ENCODE data around the gene HACD4.
"Not testable (repeated sequence)": the region's sequence is repeated elsewhere in the genome, so short reads cannot be mapped to it uniquely, and the experiment has no call there.

HACD4 gene

DNA sequence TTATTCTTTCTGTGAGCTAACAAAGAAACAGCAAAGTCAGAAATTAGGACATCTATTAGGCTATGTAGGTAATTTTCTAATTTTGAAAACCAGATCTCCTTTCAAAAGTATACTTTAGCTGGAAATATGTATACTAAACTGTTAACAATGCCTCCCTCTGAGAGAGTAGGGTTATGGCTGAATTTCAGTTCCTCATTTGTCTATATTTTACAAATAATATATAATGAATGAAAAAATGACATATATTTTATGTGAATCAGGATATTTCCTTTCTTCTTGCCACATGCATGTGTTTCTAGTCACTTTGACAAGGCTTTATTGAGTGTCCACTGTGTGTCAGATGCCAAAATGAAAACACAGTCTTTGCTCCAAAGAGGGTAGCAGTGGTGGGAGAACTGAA lies 15.4 kb downstream of the HACD4 start:
- no peak for DNase-seq

DNA sequence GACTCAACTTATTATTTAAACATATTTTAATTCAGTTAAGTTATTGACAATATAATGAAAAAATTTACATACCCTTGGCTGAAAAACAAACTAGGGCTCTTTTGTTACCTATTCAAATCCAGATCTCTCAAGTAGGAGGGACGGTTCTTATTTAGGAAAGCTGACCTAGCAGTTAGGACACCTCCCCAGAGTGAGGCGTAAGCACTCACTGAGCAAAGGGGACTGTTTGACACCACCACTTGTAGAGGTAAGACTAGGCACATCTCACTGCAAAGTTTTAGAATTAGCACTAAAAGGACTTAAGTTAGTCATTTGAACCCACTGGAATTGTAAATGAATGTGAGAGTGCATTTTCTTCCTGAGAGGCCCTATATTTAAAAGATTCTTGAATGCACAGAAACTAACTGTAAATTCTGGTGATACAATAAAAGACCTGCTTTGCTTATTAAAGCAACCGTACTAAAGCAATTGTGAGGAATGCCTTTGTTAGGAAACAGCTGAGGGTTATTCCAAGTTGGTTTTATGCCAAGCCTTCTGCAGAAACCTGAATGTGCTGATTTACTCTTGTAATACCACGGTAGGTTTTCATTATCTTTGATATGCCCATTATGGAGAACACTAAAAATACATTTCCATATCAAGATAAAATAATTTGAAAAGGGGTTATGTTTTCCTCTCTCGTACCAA lies 16.2 kb downstream of the HACD4 start:
- no peak for DNase-seq

DNA sequence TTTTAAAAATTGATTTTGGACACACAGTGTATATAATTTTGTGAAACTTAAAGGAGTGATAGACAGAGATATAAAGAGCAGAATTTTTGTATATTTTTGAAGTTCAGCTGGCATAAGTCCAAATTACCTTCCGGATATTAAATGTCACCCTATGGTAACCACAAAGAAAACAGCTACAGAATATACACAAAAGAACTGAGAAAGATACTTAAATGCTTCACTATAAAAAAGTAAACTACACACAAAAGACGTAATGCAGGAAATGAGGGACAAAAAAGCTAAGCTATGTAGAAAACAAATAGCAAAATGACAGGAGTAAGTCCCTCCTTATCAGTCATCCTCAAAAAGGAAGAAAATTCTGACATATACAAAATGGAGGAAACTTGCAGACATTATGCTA lies 29.4 kb downstream of the HACD4 start:
- no peak for DNase-seq

DNA sequence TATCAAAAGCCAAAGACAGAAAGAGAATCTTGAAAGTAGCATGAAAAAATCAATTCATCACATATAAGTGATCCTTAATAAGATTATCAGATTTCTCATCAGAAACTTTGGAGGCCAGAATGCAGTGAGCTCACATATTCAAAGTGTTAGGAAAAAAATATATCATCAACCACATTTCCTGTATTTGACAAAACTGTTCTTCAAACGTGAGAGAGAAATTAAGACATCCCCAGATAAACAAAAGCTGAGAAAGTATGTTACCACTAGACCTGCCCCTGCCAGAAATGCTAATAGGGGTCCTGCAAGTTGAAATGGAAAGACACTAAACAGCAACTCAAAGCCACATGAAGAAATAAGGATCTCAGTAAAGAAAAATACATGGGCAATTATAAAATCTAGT lies 29.9 kb downstream of the HACD4 start:
- no peak for DNase-seq

DNA sequence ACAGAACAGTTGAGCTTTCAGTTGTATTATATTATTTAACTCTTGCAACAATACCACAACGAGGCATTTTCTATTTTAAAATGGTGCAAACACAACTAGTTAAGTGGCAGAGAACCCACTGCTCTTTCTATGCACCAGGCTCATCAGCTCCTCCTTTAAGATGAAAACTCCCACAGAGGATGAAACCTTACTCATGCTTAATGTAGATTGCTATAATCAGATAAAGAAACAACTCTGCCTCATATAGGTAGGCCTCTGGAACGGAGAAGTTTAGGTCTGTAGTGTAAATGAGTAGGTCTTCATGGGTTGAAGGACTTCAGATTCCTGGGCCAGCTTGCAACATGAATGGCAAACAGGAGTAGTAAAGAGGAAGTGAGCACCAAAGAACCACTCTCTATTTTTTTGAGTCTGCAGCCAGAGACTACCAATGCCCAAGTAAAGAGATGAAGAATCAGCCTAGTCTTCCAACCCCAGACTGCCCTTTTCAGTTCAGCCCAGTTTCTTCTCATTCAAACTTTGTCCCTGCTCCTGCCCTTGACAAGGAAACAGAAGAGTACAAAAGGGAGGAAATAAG lies 33.9 kb downstream of the HACD4 start:
- no peak for DNase-seq

DNA sequence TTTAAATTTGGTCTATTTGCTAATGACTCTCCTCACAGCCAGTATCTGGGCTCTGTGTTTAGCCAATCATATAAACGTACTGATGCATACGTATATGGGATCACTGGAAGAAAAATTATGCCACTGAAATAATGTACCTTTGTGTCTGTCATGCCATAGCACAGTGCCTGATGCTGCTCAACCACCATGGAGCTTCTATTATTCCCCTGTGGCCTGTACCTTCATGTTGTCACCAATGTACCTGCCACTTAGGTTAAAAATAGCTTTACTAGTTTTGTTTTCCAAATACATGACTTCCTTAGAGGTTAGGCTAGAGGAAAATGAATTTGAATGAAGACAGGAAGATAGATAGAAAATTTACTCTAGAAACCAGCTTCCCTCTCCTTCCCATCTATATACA lies 34.6 kb downstream of the HACD4 start:
- DNase-seq = no peak

DNA sequence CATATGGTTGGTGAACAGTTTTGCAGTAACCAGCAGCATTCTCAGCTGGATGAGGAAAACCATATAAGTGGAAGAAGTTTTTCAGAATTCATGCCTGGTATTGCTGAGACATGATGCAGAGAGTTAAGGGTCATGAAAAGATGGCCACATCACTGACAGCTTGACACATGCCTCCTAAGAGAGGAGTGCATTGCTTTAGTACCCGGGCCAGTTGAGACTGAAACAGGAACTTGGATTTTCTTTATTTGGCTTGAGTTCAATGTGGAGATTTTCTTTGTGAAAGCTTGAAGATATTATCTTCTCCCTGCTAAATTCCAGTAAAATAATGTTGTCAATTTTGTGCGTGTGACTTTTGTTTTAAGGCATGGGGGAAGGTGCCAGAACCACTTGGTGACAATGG lies 35.8 kb downstream of the HACD4 start:
- DNase-seq = no peak

DNA sequence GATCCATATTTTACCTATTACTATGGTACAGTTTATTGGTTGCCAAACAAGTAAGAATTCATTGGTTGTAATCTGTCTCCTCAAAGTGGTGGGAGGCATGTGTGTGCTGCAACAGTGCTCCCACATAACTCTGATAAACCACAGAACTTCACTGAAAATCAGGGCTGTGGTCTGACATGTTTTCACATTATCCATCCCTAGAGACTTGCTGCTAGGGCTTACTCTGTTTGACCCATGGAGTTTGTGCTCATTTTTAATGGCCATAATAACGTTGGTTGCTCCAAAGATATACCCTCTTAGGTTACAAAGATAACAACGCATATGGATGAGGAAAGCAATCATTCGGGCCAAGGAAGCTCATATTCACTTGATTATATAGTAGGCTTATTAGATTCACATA lies 37.0 kb downstream of the HACD4 start:
- no peak for DNase-seq

DNA sequence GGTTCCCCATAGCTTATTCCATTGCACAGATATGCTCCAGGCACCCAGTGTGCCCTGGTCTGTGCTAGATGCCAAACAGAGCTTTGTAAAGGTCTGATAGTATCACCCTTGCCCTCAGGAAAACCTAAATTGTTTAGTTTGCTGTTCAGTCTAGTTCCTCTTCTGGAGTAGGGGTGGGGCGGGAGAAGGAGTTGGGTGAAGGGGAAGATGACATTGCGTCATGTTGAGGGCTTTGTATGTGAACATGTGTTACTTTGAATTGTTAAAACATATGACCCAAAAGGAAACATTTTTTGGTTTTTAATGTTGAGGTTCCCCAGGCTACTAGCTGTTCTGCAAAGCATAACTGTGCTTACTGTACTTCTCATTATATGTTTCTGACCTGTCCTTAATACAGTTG lies 40.6 kb downstream of the HACD4 start:
- DNase-seq = peak; percentile 17

DNA sequence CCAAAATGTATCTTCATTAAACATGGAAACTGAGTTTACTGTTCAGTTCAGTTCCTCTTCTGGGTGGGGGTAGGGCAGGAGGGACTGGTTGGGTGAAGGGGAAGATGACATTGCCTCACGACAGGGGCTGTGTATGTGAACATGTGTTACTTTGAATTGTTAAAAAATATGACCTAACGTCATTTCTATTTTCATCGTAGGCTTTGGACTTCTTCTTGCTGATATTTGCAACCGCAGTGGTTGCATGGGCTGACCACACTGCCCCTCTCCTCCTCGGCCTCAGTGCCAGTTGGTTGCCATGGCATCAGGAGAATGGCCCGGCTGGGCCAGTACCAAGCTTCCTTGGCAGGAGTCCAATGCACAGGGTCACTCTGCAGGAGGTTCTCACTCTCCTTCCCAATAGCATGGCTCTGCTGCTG lies 41.5 kb downstream of the HACD4 start:
- no peak for DNase-seq

DNA sequence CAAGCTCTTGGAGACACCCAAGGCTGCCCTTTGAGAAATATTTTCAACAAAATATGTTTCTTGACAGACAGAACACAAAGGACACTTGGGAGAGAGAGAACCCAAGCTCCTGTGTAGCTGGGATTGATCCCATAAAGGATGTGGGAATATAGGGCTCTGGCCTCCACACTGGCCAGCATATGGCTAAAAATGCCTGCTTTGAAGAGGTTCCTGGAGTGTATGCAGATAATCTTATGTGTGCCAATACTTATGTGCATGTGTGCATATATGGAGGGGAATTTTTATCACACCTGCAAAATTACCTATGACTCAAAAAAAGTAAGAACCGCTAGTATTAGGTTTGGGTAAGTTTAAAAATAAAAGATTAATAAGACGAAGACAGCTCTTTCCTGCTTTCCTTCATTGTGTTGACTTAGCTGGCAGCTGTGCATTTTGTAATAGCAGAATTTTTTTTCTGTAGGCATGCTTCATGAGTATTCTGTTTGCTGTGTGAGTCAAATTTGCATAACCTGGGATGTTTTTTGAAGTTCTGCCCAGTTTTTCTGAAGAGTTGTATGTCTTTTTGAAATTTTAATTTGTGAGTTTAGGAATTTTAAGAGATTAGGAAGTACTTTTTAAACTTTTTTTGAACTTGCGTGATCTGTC lies 42.6 kb downstream of the HACD4 start:
- no peak for DNase-seq

DNA sequence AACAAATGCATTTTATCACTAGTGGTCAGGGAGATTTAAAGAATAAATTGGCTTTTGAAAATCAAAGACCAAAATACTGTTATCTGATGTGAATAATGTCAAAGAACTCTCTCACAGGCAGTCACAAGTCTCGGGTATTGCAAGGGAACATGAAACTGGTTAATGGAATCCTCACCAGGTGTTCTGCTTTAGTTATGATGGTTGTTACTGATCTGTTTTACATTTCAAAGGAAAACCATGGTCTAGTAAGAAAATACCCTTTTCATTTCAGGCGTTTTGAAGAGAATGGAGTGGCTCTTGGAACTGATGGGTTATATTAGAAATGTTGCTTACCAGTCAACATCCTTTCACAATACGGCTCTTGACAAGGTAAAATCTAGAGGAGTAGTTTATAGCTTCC lies 43.4 kb downstream of the HACD4 start:
- DNase-seq = no peak

DNA sequence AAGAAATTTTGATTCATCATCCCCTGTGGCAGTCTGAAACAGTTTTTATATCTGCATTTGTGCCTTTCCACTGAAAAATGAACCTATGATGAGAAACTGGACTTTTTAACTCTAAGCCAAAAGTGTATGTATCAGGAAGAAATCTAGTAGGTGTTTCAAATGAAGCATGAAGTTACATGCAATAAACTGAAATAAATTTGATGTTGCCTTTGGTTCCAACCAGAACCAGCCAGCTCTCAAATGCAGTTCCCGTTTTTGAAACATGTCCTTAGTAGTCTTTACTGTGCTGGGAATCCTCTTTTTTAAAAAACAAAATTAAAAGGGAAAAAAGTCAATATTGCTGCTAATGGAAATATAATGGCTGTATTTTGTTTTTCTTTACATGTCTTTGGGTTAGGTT lies 43.9 kb downstream of the HACD4 start:
- DNase-seq = no peak

DNA sequence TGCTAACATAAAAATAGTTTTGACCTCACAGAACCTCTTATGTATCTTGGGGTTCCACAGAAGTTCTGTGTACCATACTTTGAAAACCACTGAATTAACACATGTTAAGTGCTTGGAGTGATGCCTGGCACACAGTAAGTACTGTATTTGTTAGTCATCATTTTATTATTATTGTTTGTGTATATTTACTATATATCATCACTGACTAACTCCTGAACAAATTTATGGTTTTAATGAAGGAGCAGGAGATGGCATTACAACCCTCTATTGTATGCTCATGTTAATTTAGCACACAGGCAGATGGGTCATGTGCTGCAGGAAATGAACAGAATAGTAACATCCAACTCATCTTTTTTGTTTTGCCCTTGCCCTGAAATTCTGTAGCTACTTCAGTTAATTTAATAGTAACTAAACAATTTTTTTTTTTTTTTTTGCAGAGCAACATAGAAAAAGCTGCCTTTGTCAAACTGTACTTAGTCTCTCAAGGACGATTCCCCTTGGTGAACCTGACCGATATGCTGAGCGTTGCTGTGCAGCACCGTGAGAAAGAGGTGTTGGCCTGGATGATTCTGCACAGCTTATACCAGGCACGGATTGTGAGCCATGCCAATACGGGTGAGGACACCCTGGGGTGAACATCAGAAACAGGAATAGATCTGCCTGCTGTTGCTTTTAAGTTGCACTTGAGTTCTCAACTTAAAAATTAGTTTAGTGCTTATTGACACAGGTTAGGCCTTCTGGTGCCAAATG lies 45.4 kb downstream of the HACD4 start:
- no peak for DNase-seq

DNA sequence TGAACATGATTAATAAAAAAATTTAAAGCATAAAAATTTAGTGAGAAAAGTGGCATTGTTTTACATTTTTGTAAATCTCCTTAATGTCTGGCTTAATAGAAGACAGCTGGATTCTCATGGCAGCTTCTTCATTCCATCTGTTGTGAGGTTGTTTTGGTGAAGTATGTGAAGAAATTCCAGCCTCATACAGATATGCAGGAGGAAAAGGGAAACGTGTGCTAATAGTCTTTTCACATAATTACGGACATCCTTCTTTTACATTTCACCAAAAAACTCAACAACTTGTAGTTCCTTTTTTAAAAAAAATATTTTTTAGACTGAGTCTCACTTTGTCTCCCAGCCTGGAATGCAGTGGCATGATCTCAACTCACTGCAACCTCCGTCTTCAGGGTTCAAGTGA lies 46.9 kb downstream of the HACD4 start:
- no peak for DNase-seq

DNA sequence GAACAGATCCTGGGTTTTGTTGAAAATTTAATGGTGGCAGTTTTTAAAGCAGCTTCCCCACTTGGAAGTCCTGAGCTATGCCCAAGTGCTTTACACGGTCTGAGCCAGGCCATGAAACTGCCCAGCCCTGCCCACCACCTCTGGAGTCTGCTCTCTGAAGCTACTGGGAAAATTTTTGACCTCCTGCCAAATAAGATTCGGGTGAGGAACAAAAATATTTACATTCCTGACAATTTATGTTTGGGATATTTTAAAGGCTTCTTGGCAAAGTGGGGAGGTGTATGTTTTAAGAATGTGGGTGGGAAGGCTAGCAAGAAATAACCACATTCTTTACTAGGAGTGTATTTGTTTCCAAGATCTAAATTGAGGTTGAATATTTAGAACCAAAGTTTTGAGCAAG lies 50.0 kb downstream of the HACD4 start:
- DNase-seq = no peak

DNA sequence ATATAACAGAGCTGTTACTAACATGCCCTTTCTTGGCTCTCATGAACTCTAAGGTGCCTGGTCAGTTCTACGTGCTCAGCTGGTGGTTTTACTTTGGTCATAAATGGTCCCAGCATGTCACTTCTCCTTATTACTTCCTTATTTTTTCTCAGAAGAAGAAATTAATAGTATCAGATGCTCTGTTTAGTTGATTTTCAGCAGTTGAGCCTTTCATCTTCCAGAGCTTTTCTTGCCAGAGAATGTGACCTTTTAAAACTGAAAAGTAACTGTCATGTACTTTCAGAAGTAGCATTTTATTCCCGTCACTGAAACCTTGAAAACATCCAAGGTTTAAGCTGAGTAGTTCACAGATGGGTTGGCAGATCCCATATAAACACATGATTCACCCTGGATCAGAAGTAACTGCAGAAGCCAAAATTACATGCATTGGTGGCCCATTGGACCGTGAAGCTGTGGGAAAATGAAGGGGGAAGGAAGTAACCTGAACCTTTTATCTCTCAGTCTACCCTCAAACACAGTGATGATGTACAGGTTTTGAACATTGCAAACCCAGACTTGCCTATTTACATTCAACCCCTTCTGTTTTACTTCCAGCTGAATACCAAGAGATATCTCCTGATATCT lies 50.5 kb downstream of the HACD4 start:
- DNase-seq = peak; percentile 24

DNA sequence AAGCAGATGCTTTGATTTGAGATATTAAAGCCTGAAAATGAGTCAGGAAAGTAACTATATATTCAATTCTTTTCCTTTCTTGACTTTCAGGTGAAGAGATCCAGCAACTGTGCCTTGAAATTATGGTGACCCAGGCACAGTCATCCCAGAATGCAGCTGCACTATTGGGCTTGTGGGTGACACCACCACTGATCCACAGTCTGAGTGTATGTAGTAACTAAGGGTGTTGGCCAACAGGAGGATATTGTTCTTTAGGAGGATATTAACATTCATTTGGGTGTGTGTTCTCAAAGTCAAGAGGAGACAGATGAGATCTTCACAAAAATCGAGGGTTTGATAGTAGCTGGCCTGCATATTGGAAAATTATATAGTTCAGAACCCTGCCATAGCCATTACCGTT lies 53.2 kb downstream of the HACD4 start:
- no peak for DNase-seq

DNA sequence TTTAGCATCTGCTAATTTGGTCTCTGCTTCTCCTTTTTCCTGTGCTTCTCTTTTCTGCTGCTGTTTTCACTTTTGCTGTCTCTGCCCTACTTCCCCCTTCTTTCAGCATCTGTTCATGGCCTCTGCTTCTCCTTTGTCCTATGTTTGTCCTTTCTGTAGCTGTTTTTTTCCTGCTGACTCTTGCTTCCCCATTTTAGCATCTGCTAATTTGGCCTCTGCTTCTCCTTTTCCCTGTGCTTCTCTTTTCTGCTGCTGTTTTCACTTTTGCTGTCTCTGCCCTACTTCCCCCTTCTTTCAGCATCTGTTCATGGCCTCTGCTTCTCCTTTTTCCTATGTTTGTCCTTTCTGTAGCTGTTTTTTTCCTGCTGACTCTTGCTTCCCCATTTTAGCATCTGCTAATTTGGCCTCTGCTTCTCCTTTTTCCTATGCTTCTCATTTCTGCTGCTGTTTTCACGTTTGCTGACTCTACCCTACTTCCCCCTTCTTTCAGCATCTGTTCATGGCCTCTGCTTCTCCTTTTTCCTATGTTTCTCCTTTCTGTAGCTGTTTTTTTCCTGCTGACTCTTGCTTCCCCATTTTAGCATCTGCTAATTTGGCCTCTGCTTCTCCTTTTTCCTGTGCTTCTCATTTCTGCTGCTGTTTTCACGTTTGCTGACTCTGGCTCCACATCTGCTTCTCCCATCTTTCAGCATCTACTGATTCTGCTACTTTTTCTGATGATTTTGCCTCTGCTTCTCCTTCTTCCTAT lies 57.1 kb downstream of the HACD4 start:
- not testable (repeated sequence) for DNase-seq

DNA sequence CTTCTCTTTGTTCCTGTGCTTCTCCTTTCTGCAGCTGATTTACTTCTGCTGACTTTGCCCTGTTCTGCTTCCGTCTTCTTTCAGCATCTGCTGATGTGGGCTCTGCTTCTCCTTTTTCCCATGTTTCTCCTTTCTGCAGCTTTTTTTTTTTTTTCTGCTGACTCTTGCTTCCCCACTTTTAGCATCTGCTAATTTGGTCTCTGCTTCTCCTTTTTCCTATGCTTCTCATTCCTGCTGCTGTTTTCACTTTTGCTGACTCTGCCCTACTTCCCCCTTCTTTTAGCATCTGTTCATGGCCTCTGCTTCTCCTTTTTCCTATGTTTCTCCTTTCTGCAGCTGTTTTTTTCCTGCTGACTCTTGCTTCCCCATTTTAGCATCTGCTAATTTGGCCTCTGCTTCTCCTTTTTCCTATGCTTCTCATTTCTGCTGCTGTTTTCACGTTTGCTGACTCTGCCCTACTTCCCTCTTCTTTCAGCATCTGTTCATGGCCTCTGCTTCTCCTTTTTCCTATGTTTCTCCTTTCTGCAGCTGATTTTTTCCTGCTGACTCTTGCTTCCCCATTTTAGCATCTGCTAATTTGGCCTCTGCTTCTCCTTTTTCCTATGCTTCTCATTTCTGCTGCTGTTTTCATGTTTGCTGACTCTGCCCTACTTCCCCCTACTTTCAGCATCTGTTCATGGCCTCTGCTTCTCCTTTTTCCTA lies 58.0 kb downstream of the HACD4 start:
- DNase-seq = not testable (repeated sequence)

DNA sequence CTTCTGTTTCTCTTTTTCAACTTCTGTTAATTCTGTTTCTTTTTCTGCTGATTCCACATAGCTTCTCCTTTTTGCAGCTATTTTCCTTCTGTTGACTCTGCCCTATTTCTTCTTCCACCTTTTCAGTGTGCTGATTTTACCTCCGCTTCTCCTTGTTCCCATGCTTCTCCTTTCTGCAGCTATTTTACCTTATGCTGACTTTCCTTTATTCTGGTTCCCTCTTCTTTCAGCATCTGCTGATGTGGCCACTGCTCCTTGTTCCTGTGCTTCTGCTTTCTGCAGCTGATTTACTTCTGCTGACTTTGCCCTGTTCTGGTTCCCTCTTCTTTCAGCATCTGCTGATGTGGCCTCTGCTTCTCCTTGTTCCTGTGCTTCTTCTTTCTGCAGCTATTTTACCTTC lies 58.8 kb downstream of the HACD4 start:
- no peak for DNase-seq
